ENCODE measurements around the gene GAPVD1. TPM values are rescaled to one million over a fixed set of nuclear protein-coding genes. Genes with fewer than 3 reads are reported as not detected.

The GAPVD1 gene
- total and polyA plus RNA-seq, 2 of the 13 experiments (the other 11 are each of a cell fraction or from before 2014, with no cell fraction given): 11.1 to 33.2 TPM

DNA sequence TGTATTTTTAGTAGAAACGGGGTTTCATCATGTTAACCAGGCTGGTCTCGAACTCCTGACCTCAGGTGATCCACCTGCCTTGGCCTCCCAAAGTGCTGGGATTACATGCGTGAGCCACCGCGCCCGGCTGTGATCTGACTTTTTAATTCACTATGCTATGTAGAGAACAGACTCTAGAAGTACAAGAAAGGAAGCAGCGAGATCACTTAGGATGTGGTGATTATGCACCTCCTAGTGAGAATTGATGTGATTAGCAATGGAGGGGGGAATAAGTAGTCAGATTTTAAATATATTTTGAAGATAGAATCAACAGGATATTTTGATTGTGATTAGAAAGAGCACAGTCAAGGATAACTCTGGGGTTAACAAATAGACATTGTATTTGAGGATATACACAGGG is 36.3 kb downstream of the GAPVD1 start:
- H3K9ac ChIP-seq (ENCODE audit: insufficient read depth, low read depth, low read length): no peak overlapping the region
- FAIRE-seq (no peak), ATAC-seq (no peak), DNase-seq (ENCODE audit: low spot score) (no peak)
- H3K27ac ChIP-seq (ENCODE audit: extremely low read length, insufficient read depth, low read length): no peak overlapping the region
- intact Hi-C loops (cut with micrococcal nuclease; ENCODE audit: unreplicated experiment) (loop anchor here (1.0 to 2.0 kb wide), 3 partner anchors 26 to 57 kb away; partner anchors contain the start of genes GAPVD1 and HSPA5), in situ Hi-C loops (cut with HindIII; ENCODE audit: extremely low pct_ligation_motif_present, low pct_unique_long_range_greater_than_20kb) (no loop called here)
- WGBS (ENCODE audit: low lambda C conversion rate): 95% methylated on average over 7 of the region's 7 CpGs
- ChIA-PET CTCF (ENCODE audit: low intra/inter-chr PET ratio, low total read pairs) (no interaction called here), POLR2A (interaction anchor here (1.1 kb wide), 1 partner anchor 56 kb away, joined by 3 read pairs; no protein-coding TSS in a partner anchor)
- H3K4me2 ChIP-seq (ENCODE audit: low read depth, low read length): no peak overlapping the region
- BruUV-seq (replicated peaks): no TSS peak
- peaks cover 33% of the 10 kb centered on the region for H3K4me1 ChIP-seq (ENCODE audit: insufficient read depth, low read length)
- no peak overlapping the region for H3K4me3 ChIP-seq (replicated peaks in 1 of 3; ENCODE audit: insufficient read depth in 1 of 3, low read depth in 2 of 3, low read length in 3 of 3)
- H3K79me2 ChIP-seq (ENCODE audit: insufficient read depth, low read length): peaks cover 12% of the 10 kb centered on the region
- peaks cover 34% of the 10 kb centered on the region for H4K20me1 ChIP-seq (ENCODE audit: insufficient read depth, low read length)
- H3K9me3 ChIP-seq (ENCODE audit: low read length): no peaks in the 10 kb centered on the region
- H3K36me3 ChIP-seq (replicated peaks in 1 of 2; ENCODE audit: control insufficient read depth in 1 of 2, insufficient read depth in 2 of 2, low read length in 2 of 2): peaks cover 2 to 20% of the 10 kb centered on the region in 2 experiments
- no peaks in the 10 kb centered on the region for H3K27me3 ChIP-seq (ENCODE audit: control insufficient read depth in 1 of 2, insufficient read depth in 2 of 2, low read length in 2 of 2)
- no peak overlapping the region for H2AFZ ChIP-seq (ENCODE audit: low read length)
- TF ChIP-seq POLR2AphosphoS2 (IDR thresholded peaks at IDR 0.05; ENCODE audit: low read depth, low read length): no peak
- TF ChIP-seq ZNF274 (CRISPR knock-in tag; IDR thresholded peaks at IDR 0.05): 0 out of 2 replicates have a peak, but pooled peaks have one; percentile 27

DNA sequence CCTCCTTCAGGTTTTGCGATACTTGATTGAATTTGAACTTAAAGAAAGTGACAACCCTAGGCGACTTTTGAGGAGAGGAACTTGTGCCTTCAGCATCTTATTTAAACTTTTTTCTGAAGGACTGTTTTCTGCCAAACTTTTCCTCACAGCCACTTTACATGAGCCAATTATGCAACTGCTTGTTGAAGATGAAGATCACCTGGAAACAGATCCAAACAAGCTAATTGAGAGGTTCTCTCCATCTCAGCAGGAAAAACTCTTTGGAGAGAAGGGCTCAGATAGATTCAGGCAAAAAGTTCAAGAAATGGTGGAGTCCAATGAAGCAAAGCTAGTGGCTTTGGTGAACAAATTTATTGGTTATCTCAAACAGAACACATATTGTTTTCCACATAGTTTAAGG is 40.6 kb downstream of the GAPVD1 start:
- H3K4me3 ChIP-seq (replicated peaks in 1 of 3; ENCODE audit: insufficient read depth in 1 of 3, low read depth in 2 of 3, low read length in 3 of 3): no peak overlapping the region
- intact Hi-C loops (cut with micrococcal nuclease; ENCODE audit: unreplicated experiment): no loop called here
- BruUV-seq (replicated peaks): TSS peak; percentile 74
- H3K4me1 ChIP-seq (ENCODE audit: insufficient read depth, low read length): peaks cover 16% of the 10 kb centered on the region
- peaks cover 12% of the 10 kb centered on the region for H4K20me1 ChIP-seq (ENCODE audit: insufficient read depth, low read length)
- ATAC-seq: no peak
- ChIA-PET POLR2A (no interaction called here), CTCF (ENCODE audit: low intra/inter-chr PET ratio, low total read pairs) (no interaction called here)
- peaks cover 8 to 39% of the 10 kb centered on the region in 2 experiments for H3K36me3 ChIP-seq (replicated peaks in 1 of 2; ENCODE audit: control insufficient read depth in 1 of 2, insufficient read depth in 2 of 2, low read length in 2 of 2)
- no peak for TF ChIP-seq ZNF614 (CRISPR knock-in tag; IDR thresholded peaks at IDR 0.05; ENCODE audit: borderline replicate concordance)
- no peak for TF ChIP-seq ZKSCAN5 (CRISPR knock-in tag; IDR thresholded peaks at IDR 0.05)
- TF ChIP-seq NRL (CRISPR knock-in tag; IDR thresholded peaks at IDR 0.05; ENCODE audit: borderline replicate concordance): no peak
- TF ChIP-seq, protein P1, sequence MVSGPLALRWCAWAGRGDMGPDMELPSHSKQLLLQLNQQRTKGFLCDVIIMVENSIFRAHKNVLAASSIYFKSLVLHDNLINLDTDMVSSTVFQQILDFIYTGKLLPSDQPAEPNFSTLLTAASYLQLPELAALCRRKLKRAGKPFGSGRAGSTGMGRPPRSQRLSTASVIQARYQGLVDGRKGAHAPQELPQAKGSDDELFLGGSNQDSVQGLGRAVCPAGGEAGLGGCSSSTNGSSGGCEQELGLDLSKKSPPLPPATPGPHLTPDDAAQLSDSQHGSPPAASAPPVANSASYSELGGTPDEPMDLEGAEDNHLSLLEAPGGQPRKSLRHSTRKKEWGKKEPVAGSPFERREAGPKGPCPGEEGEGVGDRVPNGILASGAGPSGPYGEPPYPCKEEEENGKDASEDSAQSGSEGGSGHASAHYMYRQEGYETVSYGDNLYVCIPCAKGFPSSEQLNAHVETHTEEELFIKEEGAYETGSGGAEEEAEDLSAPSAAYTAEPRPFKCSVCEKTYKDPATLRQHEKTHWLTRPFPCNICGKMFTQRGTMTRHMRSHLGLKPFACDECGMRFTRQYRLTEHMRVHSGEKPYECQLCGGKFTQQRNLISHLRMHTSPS (CRISPR knock-in tag; IDR thresholded peaks at IDR 0.05; ENCODE audit: low read depth): no peak
- no peak overlapping the region for H3K9ac ChIP-seq (ENCODE audit: insufficient read depth, low read depth, low read length)
- no peaks in the 10 kb centered on the region for H3K27me3 ChIP-seq (ENCODE audit: control insufficient read depth in 1 of 2, insufficient read depth in 2 of 2, low read length in 2 of 2)
- FAIRE-seq: no peak
- DNase-seq (ENCODE audit: low spot score): no peak
- WGBS (ENCODE audit: low lambda C conversion rate): 96% methylated on average over 2 of the region's 2 CpGs
- H3K9me3 ChIP-seq (ENCODE audit: low read length): no peaks in the 10 kb centered on the region
- H2AFZ ChIP-seq (ENCODE audit: low read length): no peak overlapping the region
- no peak overlapping the region for H3K4me2 ChIP-seq (ENCODE audit: low read depth, low read length)
- H3K27ac ChIP-seq (ENCODE audit: extremely low read length, insufficient read depth, low read length): no peak overlapping the region
- in situ Hi-C loops (cut with HindIII; ENCODE audit: extremely low pct_ligation_motif_present, low pct_unique_long_range_greater_than_20kb): no loop called here
- H3K79me2 ChIP-seq (ENCODE audit: insufficient read depth, low read length): peaks cover 3% of the 10 kb centered on the region
